Uterus (tissue), 4 donors: ENCODE measurements around the gene ONECUT3. TPM values are rescaled to one million over a fixed set of nuclear protein-coding genes. Genes with fewer than 3 reads are reported as not detected.

Source experiments
- DNase-seq, 2 donors: peaks; one replicate each; pipeline ENCODE4 v3.0.0-alpha.2; 2019 to 2020
- H3K27ac ChIP-seq, 2 donors: fragments of 200-600 bp; sonication (generic); 1 replicate in 1 of 2; 2 replicates in 1 of 2; pipeline ENCODE4 v1.5.1; 2016 to 2018
- H3K27me3 ChIP-seq, 2 donors: fragments of 200-600 bp; sonication (generic); one replicate each; pipeline ENCODE4 v1.5.1; 2018 to 2019; ENCODE audit warnings: control low read depth in 1 of 2
- H3K36me3 ChIP-seq, 2 donors: fragments of 200-600 bp; sonication (generic); one replicate each; pipeline ENCODE4 v1.5.1; 2019; ENCODE audit warnings: control low read depth in 1 of 2
- H3K4me1 ChIP-seq, 2 donors: fragments of 200-600 bp; sonication (generic); one replicate each; pipeline ENCODE4 v1.5.1; 2018 to 2019; ENCODE audit warnings: control low read depth in 1 of 2
- H3K4me3 ChIP-seq, 2 donors: fragments of 200-600 bp; sonication (generic); 1 replicate in 1 of 2; 2 replicates in 1 of 2; pipeline ENCODE4 v1.5.1; 2018 to 2019; ENCODE audit warnings: mild to moderate bottlenecking in 1 of 2
- H3K9me3 ChIP-seq, 2 donors: fragments of 200-600 bp; sonication (generic); one replicate each; pipeline ENCODE4 v1.5.1; 2019; ENCODE audit warnings: control low read depth in 1 of 2
- POLR2A ChIP-seq, 2 donors: fragments of 450-650 bp; IDR thresholded peaks; one replicate each; pipeline ENCODE4 v1.6.1; 2016; ENCODE audit warnings: antibody characterized with exemption in 2 of 2, mild to moderate bottlenecking in 1 of 2, moderate library complexity in 1 of 2
- intact Hi-C: fragments of 100-400 bp; cut with DNase I; formaldehyde crosslinking; loops from one replicate; pipeline ENCODE4 v1.15.1; 2023; ENCODE audit warnings: low total_unique reads
- total RNA-seq, 4 donors: library from RNA; depleted of rRNA in 3 of 4; stranded (reverse); fragments of >200 nt in 3 of 4; gene quantifications; one replicate each; pipeline versions ENCODE4 v1.1.0 to v1.2.4, GENCODE V29; 2014 to 2023
- TF ChIP-seq, protein P1 (sequence below), 4 experiments: fragments of 200-600 bp in 2 of 4; fragments of 450-650 bp in 2 of 4; sonication (generic) in 2 of 4; IDR thresholded peaks; one replicate each; pipeline ENCODE4 v1.5.1; 2016 to 2019; ENCODE audit warnings: antibody characterized with exemption in 4 of 4, mild to moderate bottlenecking in 2 of 4, moderate library complexity in 1 of 4
- donor health status: DM: yes; HTN: yes; CAD: no.

Gene ONECUT3
- total RNA-seq, 4 donors from 2014 or later = not detected

DNA sequence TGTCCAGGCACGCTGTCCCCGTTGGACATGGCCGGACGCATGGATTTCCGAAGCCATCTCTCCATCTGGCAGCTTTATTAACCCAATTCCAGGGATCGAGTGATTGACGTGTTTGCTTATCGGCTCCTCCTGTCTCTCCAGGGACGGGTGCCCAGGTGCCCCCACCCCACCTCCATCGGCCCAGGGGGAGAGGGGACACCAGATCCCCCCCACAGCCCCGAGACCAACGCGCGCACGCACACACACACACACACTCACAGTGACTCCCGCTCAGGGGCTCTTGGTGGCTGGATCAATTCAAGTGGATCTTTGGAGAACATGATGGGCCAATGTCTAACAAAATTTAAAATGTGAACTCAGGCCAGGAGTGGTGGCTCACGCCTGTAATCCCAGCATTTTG is 23.1 kb upstream of the ONECUT3 start:
- H3K9me3 ChIP-seq = no peaks in the 10 kb centered on the region
- peaks cover 0 to 9% of the 10 kb centered on the region in 2 donors for H3K4me1 ChIP-seq
- TF ChIP-seq, protein P1, sequence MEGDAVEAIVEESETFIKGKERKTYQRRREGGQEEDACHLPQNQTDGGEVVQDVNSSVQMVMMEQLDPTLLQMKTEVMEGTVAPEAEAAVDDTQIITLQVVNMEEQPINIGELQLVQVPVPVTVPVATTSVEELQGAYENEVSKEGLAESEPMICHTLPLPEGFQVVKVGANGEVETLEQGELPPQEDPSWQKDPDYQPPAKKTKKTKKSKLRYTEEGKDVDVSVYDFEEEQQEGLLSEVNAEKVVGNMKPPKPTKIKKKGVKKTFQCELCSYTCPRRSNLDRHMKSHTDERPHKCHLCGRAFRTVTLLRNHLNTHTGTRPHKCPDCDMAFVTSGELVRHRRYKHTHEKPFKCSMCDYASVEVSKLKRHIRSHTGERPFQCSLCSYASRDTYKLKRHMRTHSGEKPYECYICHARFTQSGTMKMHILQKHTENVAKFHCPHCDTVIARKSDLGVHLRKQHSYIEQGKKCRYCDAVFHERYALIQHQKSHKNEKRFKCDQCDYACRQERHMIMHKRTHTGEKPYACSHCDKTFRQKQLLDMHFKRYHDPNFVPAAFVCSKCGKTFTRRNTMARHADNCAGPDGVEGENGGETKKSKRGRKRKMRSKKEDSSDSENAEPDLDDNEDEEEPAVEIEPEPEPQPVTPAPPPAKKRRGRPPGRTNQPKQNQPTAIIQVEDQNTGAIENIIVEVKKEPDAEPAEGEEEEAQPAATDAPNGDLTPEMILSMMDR (IDR thresholded peaks at IDR 0.05) = no peak
- TF ChIP-seq POLR2A (IDR thresholded peaks at IDR 0.05) = no peak
- H3K4me3 ChIP-seq = no peak overlapping the region
- no peak for DNase-seq
- no peak overlapping the region for H3K27ac ChIP-seq
- intact Hi-C loops = no loop called here
- H3K36me3 ChIP-seq = no peaks in the 10 kb centered on the region
- peaks cover 8 to 34% of the 10 kb centered on the region in 2 donors for H3K27me3 ChIP-seq

DNA sequence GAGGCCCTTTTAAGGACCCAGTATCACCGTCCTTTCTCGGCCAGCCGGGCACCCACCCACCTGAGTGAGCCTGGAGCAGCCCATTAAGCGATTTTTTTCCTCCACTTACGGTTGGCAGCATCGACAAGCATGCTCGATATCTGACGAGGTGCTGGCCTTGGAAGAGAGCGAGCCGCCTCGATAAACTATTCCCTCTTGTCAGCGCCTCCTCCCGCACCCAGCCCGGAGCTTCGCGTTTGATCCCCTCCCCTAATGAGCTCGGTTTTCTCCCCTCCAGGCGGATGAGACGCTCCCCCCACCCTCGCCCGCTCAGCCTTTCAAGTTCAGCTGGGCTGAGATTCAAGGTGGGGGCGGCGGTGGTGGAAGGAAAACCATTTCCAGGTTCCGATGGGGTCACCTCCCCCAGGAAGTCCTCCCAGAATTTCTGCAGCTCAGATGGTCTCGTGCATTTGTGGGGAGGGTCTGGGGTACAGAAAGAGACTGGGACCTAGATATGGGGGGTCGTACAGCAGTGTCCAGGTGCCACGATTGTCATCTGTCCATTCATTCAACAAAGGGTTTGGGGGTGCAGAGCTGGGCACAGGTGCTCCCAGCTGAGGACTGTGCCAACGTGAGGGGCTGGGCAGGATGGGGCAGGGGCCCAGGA is 18.9 kb upstream of the ONECUT3 start:
- Histone ChIP-seq H3K9me3 (no peaks in the 10 kb centered on the region), H3K27me3 (peaks cover 3 to 16% of the 10 kb centered on the region in 2 donors), H3K36me3 (no peaks in the 10 kb centered on the region), H3K27ac (no peak overlapping the region), H3K4me1 (no peaks in the 10 kb centered on the region), H3K4me3 (no peak overlapping the region)
- intact Hi-C loops = no loop called here
- no peak for DNase-seq
- TF ChIP-seq, protein P1 (IDR thresholded peaks at IDR 0.05) = no peak
- no peak for TF ChIP-seq POLR2A (IDR thresholded peaks at IDR 0.05)

DNA sequence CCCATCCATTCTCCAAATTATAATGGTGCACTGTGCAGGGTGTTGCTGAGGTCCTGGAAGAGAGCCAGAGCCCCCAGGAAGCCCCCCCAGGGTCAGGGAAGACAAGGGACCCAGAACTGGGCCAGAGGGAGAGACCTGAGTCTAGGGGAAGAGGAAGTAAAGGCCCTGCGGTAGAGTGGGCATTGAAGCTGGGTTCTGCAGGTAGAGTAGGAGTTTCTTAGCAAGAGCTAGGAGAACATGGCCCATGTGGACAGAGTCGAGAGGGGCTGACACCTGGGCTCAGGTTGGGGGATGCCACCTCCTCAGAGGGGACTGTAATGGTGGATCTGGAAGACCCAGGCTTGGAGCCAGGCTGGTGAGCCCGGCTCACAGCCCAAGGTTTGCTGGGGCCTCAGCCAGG is 17.0 kb upstream of the ONECUT3 start:
- intact Hi-C loops = no loop called here
- no peaks in the 10 kb centered on the region for H3K36me3 ChIP-seq
- no peak for DNase-seq
- TF ChIP-seq POLR2A (IDR thresholded peaks at IDR 0.05) = no peak
- TF ChIP-seq, protein P1 (IDR thresholded peaks at IDR 0.05) = no peak
- no peak overlapping the region for H3K27ac ChIP-seq
- no peaks in the 10 kb centered on the region for H3K9me3 ChIP-seq
- H3K27me3 ChIP-seq = peaks cover 3 to 16% of the 10 kb centered on the region in 2 donors
- H3K4me3 ChIP-seq = no peak overlapping the region
- no peaks in the 10 kb centered on the region for H3K4me1 ChIP-seq

DNA sequence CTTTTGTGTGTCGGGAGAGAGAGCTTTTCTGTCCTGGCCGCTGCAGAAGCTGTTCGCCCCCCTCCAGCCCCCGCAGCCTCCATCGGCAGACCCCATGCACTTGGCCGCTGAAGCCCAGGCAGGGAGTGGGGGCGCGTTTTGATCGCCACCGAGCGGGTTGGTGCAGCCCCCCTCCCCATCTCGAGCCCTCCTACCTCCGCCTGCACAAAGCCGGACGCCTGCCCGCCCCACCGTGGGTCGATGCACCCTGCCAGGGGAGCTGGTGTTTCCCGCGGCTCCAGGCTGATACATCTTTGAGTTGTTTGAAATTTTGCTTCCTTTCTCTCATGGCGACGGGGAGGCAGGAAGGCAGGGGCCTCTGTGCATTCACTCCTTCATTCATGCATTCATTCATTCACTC is 16.4 kb upstream of the ONECUT3 start:
- Histone ChIP-seq H3K9me3 (no peaks in the 10 kb centered on the region), H3K27me3 (peaks cover 3 to 16% of the 10 kb centered on the region in 2 donors), H3K4me1 (no peaks in the 10 kb centered on the region), H3K27ac (no peak overlapping the region), H3K36me3 (no peaks in the 10 kb centered on the region), H3K4me3 (no peak overlapping the region)
- no peak for DNase-seq
- intact Hi-C loops = no loop called here
- TF ChIP-seq, protein P1 (IDR thresholded peaks at IDR 0.05) = no peak
- no peak for TF ChIP-seq POLR2A (IDR thresholded peaks at IDR 0.05)

DNA sequence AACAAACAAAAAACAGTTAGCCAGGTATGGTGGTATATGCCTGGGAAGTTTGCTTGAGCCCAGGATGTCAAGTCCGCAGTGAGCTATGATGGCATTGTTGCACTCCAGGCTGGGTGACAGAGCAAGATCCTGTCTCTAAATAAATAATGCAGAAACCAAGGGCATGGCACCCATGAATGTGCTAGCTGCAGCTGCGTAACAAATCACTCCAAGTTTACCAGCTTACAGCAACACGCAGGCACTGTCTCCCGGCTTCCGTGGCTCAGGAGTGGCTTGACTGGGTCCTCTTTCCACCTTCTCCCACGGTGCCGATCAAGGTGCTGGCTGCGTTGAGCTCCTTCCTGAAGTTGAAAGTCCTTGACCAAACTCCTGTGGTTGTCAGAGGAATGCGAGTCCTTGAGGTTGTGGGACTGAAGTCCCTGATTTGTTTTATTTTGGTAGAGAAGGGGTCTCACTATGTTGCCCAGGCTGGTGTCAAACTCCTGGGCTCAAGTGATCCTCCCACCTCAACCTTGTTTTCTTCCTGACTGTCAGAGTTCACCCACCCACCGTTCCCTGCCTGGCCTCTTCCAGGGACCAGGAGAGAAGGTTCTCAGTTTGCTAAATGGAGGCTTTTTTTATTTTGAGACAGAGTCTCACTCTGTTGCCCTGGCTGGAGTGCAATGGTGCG is 13.2 kb upstream of the ONECUT3 start:
- H3K4me1 ChIP-seq = no peaks in the 10 kb centered on the region
- peaks cover 3 to 8% of the 10 kb centered on the region in 2 donors for H3K27me3 ChIP-seq
- H3K27ac ChIP-seq = no peak overlapping the region
- H3K9me3 ChIP-seq = no peaks in the 10 kb centered on the region
- H3K36me3 ChIP-seq = no peaks in the 10 kb centered on the region
- no peak overlapping the region for H3K4me3 ChIP-seq
- no peak for TF ChIP-seq POLR2A (IDR thresholded peaks at IDR 0.05)
- TF ChIP-seq, protein P1 (IDR thresholded peaks at IDR 0.05) = no peak
- DNase-seq = no peak
- intact Hi-C loops = no loop called here
